Fibroblast of villous mesenchyme (primary cell): ENCODE data around the gene ACOT12. TPM values are rescaled to one million over a fixed set of nuclear protein-coding genes. Genes with fewer than 3 reads are reported as not detected.

Source experiments
- DNase-seq: peaks from one replicate; pipeline ENCODE4 v3.0.0-alpha.2; 2010; ENCODE audit warnings: low read depth
- H3K4me3 ChIP-seq: 2 replicates; pipeline ENCODE4 v1.5.1; 2011; ENCODE audit warnings: low read depth, mild to moderate bottlenecking, low read length
- CTCF ChIP-seq: IDR thresholded peaks from 2 replicates; pipeline ENCODE4 v1.5.1; 2012; ENCODE audit warnings: low read depth, mild to moderate bottlenecking, low read length; ENCODE audit not compliant: insufficient read depth
- total RNA-seq: library from RNA; depleted of rRNA; stranded (reverse); fragments of >200 nt; gene quantifications from 2 replicates; pipeline ENCODE4 v1.2.3, GENCODE V29; 2012

Gene ACOT12
- total RNA-seq, 1 donor: not detected

GRCh38 chr5:81400375-81400774, 6.4 kb upstream of the ACOT12 start:
- no peak for DNase-seq
- TF ChIP-seq CTCF: no peak
- no peak overlapping the region for H3K4me3 ChIP-seq

GRCh38 chr5:81398741-81399140, 4.8 kb upstream of the ACOT12 start:
- no peak overlapping the region for H3K4me3 ChIP-seq
- DNase-seq: no peak
- no peak for TF ChIP-seq CTCF

GRCh38 chr5:81397176-81397575, 3.2 kb upstream of the ACOT12 start:
- TF ChIP-seq CTCF: no peak
- no peak for DNase-seq
- H3K4me3 ChIP-seq: no peak overlapping the region

- TF ChIP-seq CTCF: no peak
- no peak overlapping the region for H3K4me3 ChIP-seq
- DNase-seq: no peak
Observed at GRCh38 chr5:81395262-81395661, 1.3 kb upstream of the ACOT12 start.

- DNase-seq: no peak
- peak overlapping the region; percentile 46 for H3K4me3 ChIP-seq
- no peak for TF ChIP-seq CTCF
Observed at GRCh38 chr5:81393430-81393782, 528 bp downstream of the ACOT12 start.

GRCh38 chr5:81389025-81389424, 4.9 kb downstream of the ACOT12 start:
- H3K4me3 ChIP-seq: no peak overlapping the region
- no peak for TF ChIP-seq CTCF
- DNase-seq: no peak

- no peak for DNase-seq
- H3K4me3 ChIP-seq: no peak overlapping the region
Observed at GRCh38 chr5:81388169-81388568, 5.8 kb downstream of the ACOT12 start.

More at GRCh38 chr5:81388169-81388568, 5.8 kb downstream of the ACOT12 start:
- TF ChIP-seq CTCF: no peak
